Endothelial cell (in vitro differentiated cells): ENCODE data around the gene MAGED1. TPM values are rescaled to one million over a fixed set of nuclear protein-coding genes. Genes with fewer than 3 reads are reported as not detected.
"Not testable (repeated sequence)": the region's sequence is repeated elsewhere in the genome, so short reads cannot be mapped to it uniquely, and the experiment has no call there.

Experiments
- DNase-seq: peaks from one replicate; pipeline ENCODE4 v3.0.0; 2021; ENCODE audit warnings: low spot score
- H3K27ac Mint-ChIP-seq: one replicate; pipeline ENCODE4 v1.8.0; 2021; ENCODE audit warnings: mixed read lengths, inconsistent platforms; ENCODE audit not compliant: unreplicated experiment
- H3K27me3 Mint-ChIP-seq: one replicate; pipeline ENCODE4 v1.8.0; 2021; ENCODE audit warnings: mild to moderate bottlenecking, moderate library complexity, mixed read lengths, inconsistent platforms; ENCODE audit not compliant: unreplicated experiment
- H3K36me3 Mint-ChIP-seq: one replicate; pipeline ENCODE4 v1.8.0; 2021; ENCODE audit warnings: mild to moderate bottlenecking, low read depth, mixed read lengths, inconsistent platforms; ENCODE audit not compliant: unreplicated experiment
- H3K4me1 Mint-ChIP-seq: one replicate; pipeline ENCODE4 v1.8.0; 2021; ENCODE audit warnings: mild to moderate bottlenecking, mixed read lengths, inconsistent platforms; ENCODE audit not compliant: unreplicated experiment
- H3K4me3 Mint-ChIP-seq: one replicate; pipeline ENCODE4 v1.8.0; 2021; ENCODE audit warnings: mild to moderate bottlenecking, mixed read lengths, inconsistent platforms; ENCODE audit not compliant: unreplicated experiment
- H3K9me3 Mint-ChIP-seq: one replicate; pipeline ENCODE4 v1.8.0; 2021; ENCODE audit warnings: mixed read lengths, inconsistent platforms; ENCODE audit not compliant: unreplicated experiment
- total RNA-seq: library from RNA; stranded (reverse); fragmentation: NEBNext Ultra II Directional; extraction: Animal tissue kit (Norgen Biotek cat#: 25700); gene quantifications from one replicate; pipeline ENCODE4 v1.2.1, GENCODE V29; 2021; ENCODE audit not compliant: unreplicated experiment
- TF ChIP-seq, protein P1 (sequence below): fragments of 200-600 bp; sonication (generic); IDR thresholded peaks from one replicate; pipeline ENCODE4 v1.5.0; 2021; ENCODE audit warnings: antibody characterized with exemption; ENCODE audit not compliant: unreplicated experiment

MAGED1 gene
- total RNA-seq, 1 donor from 2014 or later, result 196 TPM

- peak; percentile 5 for DNase-seq
- H3K9me3 Mint-ChIP-seq, result no peaks in the 10 kb centered on the region
- peaks cover 9% of the 10 kb centered on the region for H3K27me3 Mint-ChIP-seq
- TF ChIP-seq, protein P1, sequence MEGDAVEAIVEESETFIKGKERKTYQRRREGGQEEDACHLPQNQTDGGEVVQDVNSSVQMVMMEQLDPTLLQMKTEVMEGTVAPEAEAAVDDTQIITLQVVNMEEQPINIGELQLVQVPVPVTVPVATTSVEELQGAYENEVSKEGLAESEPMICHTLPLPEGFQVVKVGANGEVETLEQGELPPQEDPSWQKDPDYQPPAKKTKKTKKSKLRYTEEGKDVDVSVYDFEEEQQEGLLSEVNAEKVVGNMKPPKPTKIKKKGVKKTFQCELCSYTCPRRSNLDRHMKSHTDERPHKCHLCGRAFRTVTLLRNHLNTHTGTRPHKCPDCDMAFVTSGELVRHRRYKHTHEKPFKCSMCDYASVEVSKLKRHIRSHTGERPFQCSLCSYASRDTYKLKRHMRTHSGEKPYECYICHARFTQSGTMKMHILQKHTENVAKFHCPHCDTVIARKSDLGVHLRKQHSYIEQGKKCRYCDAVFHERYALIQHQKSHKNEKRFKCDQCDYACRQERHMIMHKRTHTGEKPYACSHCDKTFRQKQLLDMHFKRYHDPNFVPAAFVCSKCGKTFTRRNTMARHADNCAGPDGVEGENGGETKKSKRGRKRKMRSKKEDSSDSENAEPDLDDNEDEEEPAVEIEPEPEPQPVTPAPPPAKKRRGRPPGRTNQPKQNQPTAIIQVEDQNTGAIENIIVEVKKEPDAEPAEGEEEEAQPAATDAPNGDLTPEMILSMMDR, result no peak
- H3K27ac Mint-ChIP-seq, result peak overlapping the region; percentile 89
- H3K4me3 Mint-ChIP-seq, result peak overlapping the region; percentile 98
- peaks cover 6% of the 10 kb centered on the region for H3K4me1 Mint-ChIP-seq
- H3K36me3 Mint-ChIP-seq, result peaks cover 19% of the 10 kb centered on the region
Observed at GRCh38 chrX:51893931-51894696, 691 bp downstream of the MAGED1 start.

DNA sequence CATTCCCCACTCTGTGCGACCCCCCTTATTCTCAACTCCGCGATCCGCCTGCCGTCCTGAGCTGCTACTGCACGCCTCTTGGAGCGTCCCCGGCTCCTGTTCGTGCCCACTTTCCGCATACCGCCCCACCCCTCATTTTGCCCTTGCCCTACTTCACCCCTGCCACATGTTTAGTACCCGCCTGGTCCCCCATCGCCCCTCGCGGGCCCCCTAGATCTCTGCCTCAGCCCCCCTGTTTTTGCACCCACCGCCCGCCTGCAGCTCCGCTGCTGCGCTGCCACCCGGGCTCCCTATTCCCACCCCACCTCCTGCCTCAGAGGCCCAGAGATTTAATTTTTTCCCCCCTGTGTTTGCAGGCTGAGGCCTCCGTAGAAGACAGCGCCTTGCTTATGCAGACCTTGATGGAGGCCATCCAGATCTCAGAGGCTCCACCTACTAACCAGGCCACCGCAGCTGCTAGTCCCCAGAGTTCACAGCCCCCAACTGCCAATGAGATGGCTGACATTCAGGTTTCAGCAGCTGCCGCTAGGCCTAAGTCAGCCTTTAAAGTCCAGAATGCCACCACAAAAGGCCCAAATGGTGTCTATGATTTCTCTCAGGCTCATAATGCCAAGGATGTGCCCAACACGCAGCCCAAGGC lies 1.4 kb downstream of the MAGED1 start:
- Mint-ChIP-seq H3K36me3 (peaks cover 19% of the 10 kb centered on the region), H3K9me3 (no peaks in the 10 kb centered on the region), H3K27me3 (peaks cover 9% of the 10 kb centered on the region), H3K27ac (no peak overlapping the region), H3K4me1 (peaks cover 6% of the 10 kb centered on the region), H3K4me3 (peak overlapping the region; percentile 98)
- TF ChIP-seq, protein P1, result no peak
- DNase-seq, result peak; percentile 9

- Mint-ChIP-seq H3K9me3 (no peaks in the 10 kb centered on the region), H3K27me3 (peaks cover 6% of the 10 kb centered on the region), H3K36me3 (peaks cover 27% of the 10 kb centered on the region), H3K27ac (no peak overlapping the region), H3K4me1 (peaks cover 6% of the 10 kb centered on the region), H3K4me3 (no peak overlapping the region)
- TF ChIP-seq, protein P1, result no peak
- no peak for DNase-seq
Observed at GRCh38 chrX:51896626-51897025, 3.2 kb downstream of the MAGED1 start.

DNA sequence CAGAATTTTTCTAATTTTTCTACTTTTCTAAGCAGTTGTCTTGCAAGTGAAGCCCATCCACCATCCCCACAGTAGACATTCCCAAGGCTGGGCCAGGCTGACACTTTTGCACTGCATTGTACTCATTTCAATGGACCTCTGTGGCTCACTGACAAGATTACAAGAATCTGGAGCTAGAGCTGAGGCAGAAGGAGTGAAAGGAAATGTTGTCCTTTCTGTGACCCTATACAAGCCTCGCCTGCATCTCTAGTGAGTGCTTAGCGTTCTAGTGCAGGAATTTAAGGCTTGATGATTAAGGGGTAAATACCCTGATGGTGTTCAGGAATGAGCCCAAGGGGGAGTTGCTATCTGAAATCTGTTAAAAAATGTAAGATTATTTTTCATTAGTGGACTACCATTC lies 6.3 kb downstream of the MAGED1 start:
- no peak for DNase-seq
- TF ChIP-seq, protein P1, result no peak
- H3K36me3 Mint-ChIP-seq, result peaks cover 45% of the 10 kb centered on the region
- no peak overlapping the region for H3K4me3 Mint-ChIP-seq
- peaks cover 5% of the 10 kb centered on the region for H3K27me3 Mint-ChIP-seq
- H3K9me3 Mint-ChIP-seq, result no peaks in the 10 kb centered on the region
- peaks cover 6% of the 10 kb centered on the region for H3K4me1 Mint-ChIP-seq
- no peak overlapping the region for H3K27ac Mint-ChIP-seq

DNA sequence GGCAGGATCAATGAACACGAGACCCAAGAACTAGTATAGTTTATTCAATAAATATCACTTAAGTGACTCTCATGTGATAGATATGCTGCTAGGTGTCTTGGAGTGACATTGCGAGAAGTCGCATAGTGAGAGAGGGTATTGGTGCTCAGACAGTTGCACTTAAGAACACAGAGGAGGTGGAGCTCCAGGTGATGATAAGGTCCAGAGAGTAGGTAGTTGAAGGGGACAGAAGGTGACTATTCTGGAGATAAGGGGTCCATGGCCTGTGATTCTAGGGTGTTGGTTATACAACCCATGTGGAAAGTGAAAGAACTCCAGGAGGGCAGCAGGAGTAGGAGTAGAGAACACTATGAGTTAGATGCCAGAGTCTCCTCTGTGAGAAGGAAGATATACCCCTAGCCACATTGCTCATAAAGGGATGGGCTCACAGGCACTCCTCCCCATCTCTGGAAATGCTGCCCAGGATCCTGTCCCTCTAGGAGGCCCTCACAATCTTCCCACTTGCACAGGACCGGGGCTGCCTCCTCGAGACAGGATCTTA lies 9.2 kb downstream of the MAGED1 start:
- Mint-ChIP-seq H3K36me3 (peaks cover 33% of the 10 kb centered on the region), H3K4me3 (peak overlapping the region; percentile 63), H3K9me3 (no peaks in the 10 kb centered on the region)

GRCh38 chrX:51905152-51905551 lies 11.7 kb downstream of the MAGED1 start:
- peaks cover 25% of the 10 kb centered on the region for H3K36me3 Mint-ChIP-seq
- H3K4me1 Mint-ChIP-seq, H3K9me3 Mint-ChIP-seq, DNase-seq, H3K27me3 Mint-ChIP-seq, H3K4me3 Mint-ChIP-seq, H3K27ac Mint-ChIP-seq: not testable (repeated sequence)

More for the DNA sequence above, 9.2 kb downstream of the MAGED1 start:
- no peaks in the 10 kb centered on the region for H3K4me1 Mint-ChIP-seq
- H3K27ac Mint-ChIP-seq, result no peak overlapping the region
- peaks cover 5% of the 10 kb centered on the region for H3K27me3 Mint-ChIP-seq
- no peak for DNase-seq
- TF ChIP-seq, protein P1, result no peak
